RWPE2 (cell line): ENCODE measurements around the gene RASD1.

Source experiments
- ATAC-seq: fragments of 200-7000 bp; cut with Tn5 transposase; 3 replicates; pipeline ENCODE4 v1.9.1; 2021; ENCODE audit warnings: low read depth
- DNase-seq: peaks from one replicate; pipeline ENCODE4 v3.0.0-alpha.2; 2020; ENCODE audit warnings: low spot score
- H3K27ac ChIP-seq: fragments of 450-650 bp; 2 replicates; pipeline ENCODE4 v1.5.1; 2017; ENCODE audit warnings: mild to moderate bottlenecking; ENCODE audit not compliant: poor library complexity, severe bottlenecking
- H3K27me3 ChIP-seq: fragments of 250-450 bp; sonication (Bioruptor Pico); 2 replicates; pipeline ENCODE4 v1.5.1; 2021; ENCODE audit warnings: mild to moderate bottlenecking, moderate library complexity; ENCODE audit not compliant: insufficient read depth, poor library complexity, severe bottlenecking
- H3K36me3 ChIP-seq: fragments of 250-450 bp; sonication (Bioruptor Pico); 2 replicates; pipeline ENCODE4 v1.5.1; 2020; ENCODE audit warnings: low read depth, mild to moderate bottlenecking, moderate library complexity
- H3K4me1 ChIP-seq: fragments of 250-450 bp; sonication (Bioruptor Pico); 2 replicates; pipeline ENCODE4 v1.5.1; 2021; ENCODE audit warnings: mild to moderate bottlenecking, moderate library complexity; ENCODE audit not compliant: insufficient read depth, poor library complexity, severe bottlenecking
- H3K4me3 ChIP-seq: fragments of 250-450 bp; sonication (Bioruptor Pico); 2 replicates; pipeline ENCODE4 v1.5.1; 2021; ENCODE audit warnings: mild to moderate bottlenecking, moderate library complexity; ENCODE audit not compliant: severe bottlenecking
- H3K9me3 ChIP-seq: fragments of 250-450 bp; sonication (Bioruptor Pico); 2 replicates; pipeline ENCODE4 v1.5.1; 2021; ENCODE audit warnings: mild to moderate bottlenecking, moderate library complexity; ENCODE audit not compliant: severe bottlenecking
- CTCF ChIP-seq: fragments of 450-650 bp; IDR thresholded peaks from one replicate; pipeline ENCODE4 v1.5.1; 2017; ENCODE audit warnings: mild to moderate bottlenecking, moderate library complexity; ENCODE audit not compliant: poor library complexity, severe bottlenecking

RASD1 gene

GRCh38 chr17:17510456-17511292, 14.5 kb upstream of the RASD1 start:
- Histone ChIP-seq H3K27ac (no peak overlapping the region), H3K4me1 (peaks cover 6% of the 10 kb centered on the region), H3K4me3 (no peak overlapping the region), H3K27me3 (no peaks in the 10 kb centered on the region), H3K36me3 (no peaks in the 10 kb centered on the region), H3K9me3 (no peaks in the 10 kb centered on the region)
- ATAC-seq (no peak), DNase-seq (peak; percentile 57)
- no peak for TF ChIP-seq CTCF

GRCh38 chr17:17509601-17510425, 13.6 kb upstream of the RASD1 start:
- Histone ChIP-seq H3K36me3 (no peaks in the 10 kb centered on the region), H3K4me1 (peaks cover 6% of the 10 kb centered on the region), H3K27me3 (no peaks in the 10 kb centered on the region), H3K9me3 (no peaks in the 10 kb centered on the region), H3K27ac (no peak overlapping the region), H3K4me3 (no peak overlapping the region)
- TF ChIP-seq CTCF, result no peak
- DNase-seq (peak; percentile 48), ATAC-seq (no peak)

- Histone ChIP-seq H3K4me3 (no peak overlapping the region), H3K27me3 (no peaks in the 10 kb centered on the region), H3K36me3 (no peaks in the 10 kb centered on the region), H3K4me1 (peaks cover 6% of the 10 kb centered on the region), H3K27ac (no peak overlapping the region), H3K9me3 (no peaks in the 10 kb centered on the region)
- ATAC-seq (no peak), DNase-seq (peak; percentile 52)
- TF ChIP-seq CTCF, result no peak
Measured at GRCh38 chr17:17508646-17509591, 12.7 kb upstream of the RASD1 start.

GRCh38 chr17:17508019-17508535, 11.9 kb upstream of the RASD1 start:
- peak; percentile 46 for DNase-seq
- Histone ChIP-seq H3K27me3 (no peaks in the 10 kb centered on the region), H3K4me3 (no peak overlapping the region), H3K4me1 (peaks cover 6% of the 10 kb centered on the region), H3K9me3 (no peaks in the 10 kb centered on the region), H3K36me3 (no peaks in the 10 kb centered on the region), H3K27ac (no peak overlapping the region)
- TF ChIP-seq CTCF, result no peak
- ATAC-seq, result no peak
